Right atrium auricular region (tissue), 2 donors: Measurements from ENCODE around the gene SRGAP3. TPM values are rescaled to one million over a fixed set of nuclear protein-coding genes. Genes with fewer than 3 reads are reported as not detected.

Source experiments
- DNase-seq: peaks from one replicate; pipeline ENCODE4 v3.0.0-alpha.2; 2019; ENCODE audit warnings: low spot score
- H3K27ac ChIP-seq, 2 donors: fragments of 200-600 bp; sonication (generic); 1 replicate in 1 of 2; 2 replicates in 1 of 2; pipeline ENCODE4 v1.5.1; 2016 to 2019
- H3K27me3 ChIP-seq, 2 donors: fragments of 200-600 bp; sonication (generic); one replicate each; pipeline versions ENCODE4 v1.5.1 to v1.6.0; 2017 to 2019
- H3K36me3 ChIP-seq: fragments of 200-600 bp; sonication (generic); one replicate; pipeline ENCODE4 v1.5.1; 2016
- H3K4me1 ChIP-seq, 2 donors: fragments of 200-600 bp; sonication (generic); one replicate each; pipeline versions ENCODE4 v1.5.1 to v1.6.0; 2017 to 2019
- H3K4me3 ChIP-seq, 2 donors: fragments of 200-600 bp; sonication (generic); 1 replicate in 1 of 2; 2 replicates in 1 of 2; pipeline ENCODE4 v1.5.1; 2017 to 2019; ENCODE audit warnings: mild to moderate bottlenecking in 1 of 2, moderate library complexity in 1 of 2
- H3K9me3 ChIP-seq, 2 donors: fragments of 200-600 bp; sonication (generic); one replicate each; pipeline ENCODE4 v1.5.1; 2019
- total RNA-seq, 2 donors: library from RNA; depleted of rRNA; stranded (reverse); fragments of >200 nt; gene quantifications; one replicate each; pipeline ENCODE4 v1.1.0, GENCODE V29; 2016
- TF ChIP-seq, protein P1 (sequence below), 2 donors: fragments of 200-600 bp; sonication (generic); IDR thresholded peaks; one replicate each; pipeline ENCODE4 v1.5.1; 2019; ENCODE audit warnings: antibody characterized with exemption in 2 of 2

Gene SRGAP3
- total RNA-seq, 2 donors from 2014 or later, result 4.0 to 5.0 TPM

DNA sequence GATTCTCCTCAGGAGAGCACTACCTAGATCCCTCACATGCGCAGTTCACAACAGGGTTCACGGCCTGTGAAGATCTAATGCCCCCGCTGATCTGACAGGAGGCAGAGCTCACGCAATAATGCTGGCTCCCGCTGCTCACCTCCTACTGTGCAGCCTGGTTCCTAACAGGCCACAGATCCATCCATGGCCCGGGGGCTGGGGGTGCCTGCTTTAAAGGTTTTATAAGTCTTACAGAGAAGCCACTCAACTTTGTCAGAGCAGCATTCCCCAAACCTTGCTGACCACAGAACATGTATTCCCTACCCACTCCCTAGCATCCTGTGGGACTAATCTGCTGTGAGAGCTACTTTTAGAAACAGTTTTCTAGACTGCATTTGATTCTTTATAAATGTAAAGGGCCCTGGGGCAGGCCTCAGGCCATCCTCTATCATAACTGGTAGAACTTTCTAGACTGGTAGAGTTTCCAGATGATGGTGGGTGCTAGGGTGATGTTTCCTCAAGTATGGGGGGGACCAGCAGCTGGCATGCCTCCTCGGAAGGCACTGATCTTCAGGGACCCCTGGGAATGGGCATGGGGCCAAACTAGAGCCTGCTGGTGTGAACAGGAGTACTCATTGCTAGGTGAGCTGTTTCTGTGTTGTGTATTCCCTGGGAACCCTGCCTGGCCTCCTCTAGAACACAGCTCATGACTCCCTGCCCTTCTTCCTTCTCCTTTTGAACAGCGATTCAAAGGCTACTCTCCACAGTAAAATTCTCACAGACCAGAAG, 260.5 kb downstream of the SRGAP3 start:
- no peaks in the 10 kb centered on the region for H3K27me3 ChIP-seq
- no peaks in the 10 kb centered on the region for H3K36me3 ChIP-seq
- DNase-seq, result no peak
- no peak overlapping the region for H3K4me3 ChIP-seq
- TF ChIP-seq, protein P1, sequence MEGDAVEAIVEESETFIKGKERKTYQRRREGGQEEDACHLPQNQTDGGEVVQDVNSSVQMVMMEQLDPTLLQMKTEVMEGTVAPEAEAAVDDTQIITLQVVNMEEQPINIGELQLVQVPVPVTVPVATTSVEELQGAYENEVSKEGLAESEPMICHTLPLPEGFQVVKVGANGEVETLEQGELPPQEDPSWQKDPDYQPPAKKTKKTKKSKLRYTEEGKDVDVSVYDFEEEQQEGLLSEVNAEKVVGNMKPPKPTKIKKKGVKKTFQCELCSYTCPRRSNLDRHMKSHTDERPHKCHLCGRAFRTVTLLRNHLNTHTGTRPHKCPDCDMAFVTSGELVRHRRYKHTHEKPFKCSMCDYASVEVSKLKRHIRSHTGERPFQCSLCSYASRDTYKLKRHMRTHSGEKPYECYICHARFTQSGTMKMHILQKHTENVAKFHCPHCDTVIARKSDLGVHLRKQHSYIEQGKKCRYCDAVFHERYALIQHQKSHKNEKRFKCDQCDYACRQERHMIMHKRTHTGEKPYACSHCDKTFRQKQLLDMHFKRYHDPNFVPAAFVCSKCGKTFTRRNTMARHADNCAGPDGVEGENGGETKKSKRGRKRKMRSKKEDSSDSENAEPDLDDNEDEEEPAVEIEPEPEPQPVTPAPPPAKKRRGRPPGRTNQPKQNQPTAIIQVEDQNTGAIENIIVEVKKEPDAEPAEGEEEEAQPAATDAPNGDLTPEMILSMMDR (IDR thresholded peaks at IDR 0.05), result no peak
- peaks cover 0 to 6% of the 10 kb centered on the region in 2 donors for H3K4me1 ChIP-seq
- no peaks in the 10 kb centered on the region for H3K9me3 ChIP-seq
- no peak overlapping the region for H3K27ac ChIP-seq

DNA sequence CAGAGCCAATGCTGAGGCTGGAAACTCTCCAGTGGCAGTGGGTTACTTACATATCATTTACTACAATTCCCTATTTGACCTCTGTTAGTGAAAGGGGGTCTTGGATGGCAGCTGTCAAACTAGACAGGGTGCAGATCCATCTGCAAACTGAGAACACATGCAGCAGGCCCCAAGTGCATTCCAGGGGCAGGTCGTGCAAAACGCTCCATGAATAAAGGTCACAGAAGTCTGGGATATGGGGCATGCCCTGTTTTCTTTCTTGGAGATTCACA, 261.1 kb downstream of the SRGAP3 start:
- peaks cover 0 to 6% of the 10 kb centered on the region in 2 donors for H3K4me1 ChIP-seq
- DNase-seq, result no peak
- no peak overlapping the region for H3K4me3 ChIP-seq
- H3K9me3 ChIP-seq, result no peaks in the 10 kb centered on the region
- H3K27ac ChIP-seq, result no peak overlapping the region
- no peaks in the 10 kb centered on the region for H3K27me3 ChIP-seq
- TF ChIP-seq, protein P1 (IDR thresholded peaks at IDR 0.05), result no peak
- H3K36me3 ChIP-seq, result no peaks in the 10 kb centered on the region

DNA sequence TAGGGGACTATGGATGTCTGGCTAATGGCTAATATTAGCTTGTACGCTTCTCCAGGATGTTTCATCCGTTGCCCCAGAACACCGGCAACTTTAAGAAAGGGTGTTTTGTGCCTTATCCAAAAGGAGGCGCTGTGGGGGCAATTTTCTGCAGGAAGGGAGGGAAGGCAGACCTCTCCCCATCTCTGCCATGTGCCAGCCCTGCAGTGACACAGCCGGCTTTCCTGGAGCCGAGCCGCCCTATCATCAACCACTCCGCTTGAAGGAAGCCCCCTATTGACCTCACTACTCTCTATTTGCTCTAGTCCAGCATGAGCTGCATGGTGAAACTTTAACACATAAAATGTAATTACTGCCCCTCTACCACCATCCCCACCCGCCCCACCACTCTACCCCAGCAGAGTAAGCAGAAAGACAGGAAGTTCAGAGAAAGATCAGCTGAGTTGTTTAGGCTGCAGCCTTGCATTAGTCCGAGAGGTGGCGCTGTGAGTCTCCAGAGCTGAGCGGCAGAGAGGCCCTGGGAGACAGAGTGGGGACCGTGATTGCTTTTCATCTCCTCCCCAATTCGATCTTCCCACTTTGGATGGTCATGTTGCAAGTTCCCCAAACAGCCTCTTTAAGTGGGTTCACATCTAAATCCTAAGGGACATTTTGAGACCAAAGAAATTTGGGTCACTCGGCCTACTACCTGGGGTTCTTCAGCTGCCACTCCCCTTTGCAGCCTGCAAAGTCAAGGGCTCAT, 261.6 kb downstream of the SRGAP3 start:
- peaks cover 0 to 6% of the 10 kb centered on the region in 2 donors for H3K4me1 ChIP-seq
- no peak overlapping the region for H3K27ac ChIP-seq
- H3K27me3 ChIP-seq, result no peaks in the 10 kb centered on the region
- H3K36me3 ChIP-seq, result no peaks in the 10 kb centered on the region
- TF ChIP-seq, protein P1 (IDR thresholded peaks at IDR 0.05), result peak; percentile 64 to 85
- peak; percentile 73 for DNase-seq
- no peaks in the 10 kb centered on the region for H3K9me3 ChIP-seq
- no peak overlapping the region for H3K4me3 ChIP-seq

DNA sequence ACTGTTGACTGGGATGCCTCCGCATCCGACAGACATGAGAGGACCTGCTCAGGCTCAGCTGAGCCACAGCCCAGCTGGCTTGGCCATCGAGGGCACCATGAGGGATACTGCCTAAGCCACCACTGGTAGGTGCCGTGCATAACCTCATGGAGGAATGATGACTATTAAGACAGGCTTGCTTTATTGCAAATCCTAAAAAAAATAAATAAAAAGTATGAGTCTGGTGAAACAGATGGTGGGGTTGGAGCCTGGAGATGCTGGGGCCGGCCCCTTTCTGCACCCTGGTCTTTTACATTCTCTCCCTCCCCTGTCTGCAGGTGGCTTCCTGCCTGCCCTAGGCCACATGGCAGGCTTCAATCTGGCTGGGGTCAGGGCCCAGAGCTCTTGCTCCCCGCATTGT, 262.2 kb downstream of the SRGAP3 start:
- H3K36me3 ChIP-seq, result no peaks in the 10 kb centered on the region
- H3K4me3 ChIP-seq, result no peak overlapping the region
- no peaks in the 10 kb centered on the region for H3K9me3 ChIP-seq
- H3K27ac ChIP-seq, result no peak overlapping the region
- DNase-seq, result no peak
- no peaks in the 10 kb centered on the region for H3K27me3 ChIP-seq
- peaks cover 0 to 6% of the 10 kb centered on the region in 2 donors for H3K4me1 ChIP-seq
- TF ChIP-seq, protein P1 (IDR thresholded peaks at IDR 0.05), result no peak

DNA sequence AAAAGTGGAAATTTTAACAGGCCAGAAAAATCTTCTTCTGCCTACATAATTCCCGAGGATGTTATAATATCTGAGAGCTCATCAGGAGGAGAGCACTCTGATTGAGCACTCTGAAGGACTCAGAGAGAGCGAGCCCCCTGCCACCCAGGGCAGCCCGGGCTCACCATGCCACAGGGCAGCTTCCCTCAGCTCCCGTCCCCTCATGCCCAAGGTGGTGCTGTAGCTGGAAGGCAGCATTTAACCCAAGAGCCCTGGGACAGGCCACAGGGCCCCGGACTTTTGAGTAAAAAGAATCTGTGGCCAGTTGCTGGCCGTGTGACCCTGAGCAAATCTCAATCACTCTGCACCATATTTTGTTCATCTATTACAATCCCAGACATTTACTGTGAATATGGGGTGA, 262.7 kb downstream of the SRGAP3 start:
- TF ChIP-seq, protein P1 (IDR thresholded peaks at IDR 0.05), result no peak
- no peak overlapping the region for H3K27ac ChIP-seq
- peaks cover 0 to 6% of the 10 kb centered on the region in 2 donors for H3K4me1 ChIP-seq
- no peaks in the 10 kb centered on the region for H3K27me3 ChIP-seq
- no peak overlapping the region for H3K4me3 ChIP-seq
- H3K9me3 ChIP-seq, result no peaks in the 10 kb centered on the region
- H3K36me3 ChIP-seq, result no peaks in the 10 kb centered on the region
- DNase-seq, result no peak
